HG03442 (cell line): ENCODE results near the gene AXIN1.

Experiments used
- ATAC-seq: cut with Tn5 transposase; IDR thresholded peaks from one replicate; pipeline ENCODE4 v1.9.1; 2021; ENCODE audit warnings: mild to moderate bottlenecking, moderate library complexity; ENCODE audit not compliant: unreplicated experiment

AXIN1 gene

DNA sequence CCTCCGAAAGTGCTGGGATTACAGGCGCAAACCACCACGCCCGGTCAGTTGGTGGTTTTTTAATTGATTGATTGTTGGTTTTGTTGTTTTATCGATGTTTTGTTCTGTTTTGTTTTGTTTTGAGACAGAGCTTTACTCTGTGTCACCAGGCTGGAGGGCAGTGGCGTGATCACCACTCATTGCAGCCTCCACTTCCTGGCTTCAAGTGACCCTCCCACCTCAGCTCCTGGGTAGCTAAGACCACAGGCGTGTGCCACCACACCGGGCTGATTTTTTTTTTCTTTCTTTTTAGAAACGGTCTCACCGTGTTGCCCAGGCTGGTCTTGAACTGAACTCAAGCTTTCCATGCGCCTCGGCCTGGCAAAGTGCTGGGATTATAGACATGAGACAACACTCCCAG, 105.5 kb downstream of the AXIN1 start:
- no peak for ATAC-seq

DNA sequence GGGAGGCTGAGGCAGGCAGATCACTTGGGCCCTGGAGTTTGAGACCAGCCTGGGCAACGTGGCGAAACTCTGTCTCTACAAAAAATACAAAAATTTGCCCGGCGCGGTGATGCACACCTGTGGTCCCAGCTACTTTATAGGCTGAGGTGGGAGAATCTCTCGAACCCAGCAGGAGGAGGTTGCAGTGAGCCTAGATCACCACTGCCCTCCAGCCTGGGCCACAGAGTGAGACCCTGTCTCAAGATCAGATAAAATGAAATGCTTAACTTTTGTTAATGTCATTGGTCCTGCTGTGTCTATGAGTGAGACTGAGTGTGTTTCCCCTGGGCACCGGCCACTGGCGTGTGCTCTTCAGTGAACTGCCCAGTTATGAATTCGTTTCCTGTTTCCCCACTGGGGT, 107.4 kb downstream of the AXIN1 start:
- no peak for ATAC-seq

DNA sequence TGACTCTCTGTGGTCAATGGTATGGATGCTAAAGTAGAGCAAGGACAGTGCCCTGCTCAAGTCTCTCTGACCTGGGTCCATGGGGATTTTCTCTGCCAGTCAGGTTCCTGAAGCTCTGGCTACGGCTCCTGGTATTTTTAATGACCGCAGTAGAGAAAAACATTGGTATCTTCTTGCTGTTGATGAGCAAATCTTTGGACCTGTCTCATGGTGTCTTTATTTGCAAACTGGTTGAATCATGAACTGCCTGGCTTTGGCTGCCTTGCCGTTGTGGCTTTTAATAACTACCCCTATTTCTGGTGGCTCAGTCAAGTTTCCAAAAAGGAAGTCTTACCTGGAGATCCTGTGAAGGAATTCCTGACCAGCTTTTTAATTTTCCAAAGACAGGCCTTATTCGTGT, 109.2 kb downstream of the AXIN1 start:
- no peak for ATAC-seq

DNA sequence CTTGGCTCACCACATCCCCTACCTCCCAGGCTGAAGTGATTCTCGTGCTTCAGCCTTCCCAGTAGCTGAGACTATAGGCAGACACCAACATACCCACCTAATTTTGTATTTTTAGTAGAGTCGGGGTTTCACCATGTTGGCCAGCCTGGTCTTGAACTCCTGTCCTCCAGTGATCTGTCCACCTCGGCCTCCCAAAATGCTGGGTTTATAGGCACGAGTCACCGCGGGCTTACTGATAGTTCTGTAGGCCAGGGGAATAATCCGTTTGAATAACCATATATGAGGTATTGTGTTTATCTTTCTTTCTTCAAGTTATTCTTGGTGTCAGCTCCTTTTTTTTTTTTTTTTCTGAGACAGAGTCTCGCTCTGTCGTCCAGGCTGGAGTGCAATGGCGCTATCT, 110.2 kb downstream of the AXIN1 start:
- ATAC-seq = no peak

DNA sequence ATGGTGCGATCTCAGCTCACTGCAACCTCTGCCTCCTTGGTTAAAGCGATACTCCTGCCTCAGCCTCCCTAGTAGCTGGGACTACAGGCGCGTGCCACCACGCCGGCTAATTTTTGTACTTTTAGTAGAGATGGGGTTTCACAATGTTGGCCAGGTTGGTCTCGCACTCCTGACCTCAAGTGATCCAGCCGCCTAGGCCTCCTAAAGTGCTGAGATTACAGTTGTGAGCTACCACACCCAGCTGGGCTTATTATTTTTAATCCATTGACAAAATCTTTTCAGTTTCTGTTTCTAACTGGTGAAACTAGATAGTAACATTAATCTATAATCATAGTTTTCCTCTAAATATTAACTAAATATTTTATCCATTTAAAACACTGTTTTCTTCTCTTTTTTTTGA, 112.0 kb downstream of the AXIN1 start:
- no peak for ATAC-seq

DNA sequence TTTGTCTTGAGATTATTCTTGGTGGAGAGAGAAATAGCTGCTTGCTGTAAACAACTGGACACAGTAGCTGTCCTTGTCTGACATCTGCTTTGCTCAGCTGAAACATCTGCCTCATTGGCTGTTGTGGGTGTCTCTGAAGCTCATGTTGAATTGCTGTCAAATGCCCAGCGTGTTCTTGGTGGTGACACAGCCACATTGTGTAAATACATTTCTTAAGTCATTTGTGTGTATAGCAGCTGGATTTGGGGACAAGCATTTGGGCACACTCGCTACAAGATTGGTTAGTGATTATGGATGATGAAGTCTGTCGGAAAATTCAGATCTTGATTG, 112.6 kb downstream of the AXIN1 start:
- ATAC-seq = no peak
